ENCODE results near the gene NPEPL1.

DNA sequence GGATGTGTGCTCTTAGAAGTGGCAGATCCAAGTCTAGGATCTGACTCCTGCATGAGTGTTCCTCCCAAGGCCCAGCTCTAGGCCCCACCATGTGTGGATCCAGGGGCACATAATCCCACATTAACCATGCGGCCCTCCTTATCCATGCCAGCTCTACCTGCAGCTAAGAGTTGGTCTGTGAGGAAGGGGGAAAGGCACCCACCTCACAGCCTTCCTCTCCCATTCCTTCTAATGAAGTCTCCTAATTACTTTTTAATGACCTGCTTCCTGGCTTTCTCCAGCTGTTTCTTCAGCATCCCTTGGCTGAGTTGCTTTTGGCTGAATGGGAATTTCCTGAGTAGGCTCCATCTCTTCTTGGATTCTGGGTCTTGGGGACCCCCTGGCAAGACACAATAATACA is 52.2 kb downstream of the NPEPL1 start:
- TF ChIP-seq, protein P1, sequence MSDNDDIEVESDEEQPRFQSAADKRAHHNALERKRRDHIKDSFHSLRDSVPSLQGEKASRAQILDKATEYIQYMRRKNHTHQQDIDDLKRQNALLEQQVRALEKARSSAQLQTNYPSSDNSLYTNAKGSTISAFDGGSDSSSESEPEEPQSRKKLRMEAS (IDR thresholded peaks at IDR 0.05; ENCODE audit: insufficient read depth, insufficient read length) = no peak
- TF ChIP-seq POLR2AphosphoS5 (IDR thresholded peaks at IDR 0.05; ENCODE audit: insufficient read depth, low read depth, low read length) (no peak), EZH2 (IDR thresholded peaks at IDR 0.05; ENCODE audit: borderline replicate concordance, low read depth, low read length, severe bottlenecking) (no peak), POLR2A (IDR thresholded peaks at IDR 0.05; ENCODE audit: low read depth, low read length) (no peak)
- TF ChIP-seq, protein P2, sequence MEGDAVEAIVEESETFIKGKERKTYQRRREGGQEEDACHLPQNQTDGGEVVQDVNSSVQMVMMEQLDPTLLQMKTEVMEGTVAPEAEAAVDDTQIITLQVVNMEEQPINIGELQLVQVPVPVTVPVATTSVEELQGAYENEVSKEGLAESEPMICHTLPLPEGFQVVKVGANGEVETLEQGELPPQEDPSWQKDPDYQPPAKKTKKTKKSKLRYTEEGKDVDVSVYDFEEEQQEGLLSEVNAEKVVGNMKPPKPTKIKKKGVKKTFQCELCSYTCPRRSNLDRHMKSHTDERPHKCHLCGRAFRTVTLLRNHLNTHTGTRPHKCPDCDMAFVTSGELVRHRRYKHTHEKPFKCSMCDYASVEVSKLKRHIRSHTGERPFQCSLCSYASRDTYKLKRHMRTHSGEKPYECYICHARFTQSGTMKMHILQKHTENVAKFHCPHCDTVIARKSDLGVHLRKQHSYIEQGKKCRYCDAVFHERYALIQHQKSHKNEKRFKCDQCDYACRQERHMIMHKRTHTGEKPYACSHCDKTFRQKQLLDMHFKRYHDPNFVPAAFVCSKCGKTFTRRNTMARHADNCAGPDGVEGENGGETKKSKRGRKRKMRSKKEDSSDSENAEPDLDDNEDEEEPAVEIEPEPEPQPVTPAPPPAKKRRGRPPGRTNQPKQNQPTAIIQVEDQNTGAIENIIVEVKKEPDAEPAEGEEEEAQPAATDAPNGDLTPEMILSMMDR (IDR thresholded peaks at IDR 0.05; ENCODE audit: extremely low read depth in 1 of 2, insufficient read depth in 1 of 2, low read depth in 1 of 2, low read length in 2 of 2) = no peak

Data from endothelial cell of umbilical vein (primary cell).